Osteocyte (in vitro differentiated cells): ENCODE measurements around the gene KRTAP20-3. TPM values are rescaled to one million over a fixed set of nuclear protein-coding genes. Genes with fewer than 3 reads are reported as not detected.

Experiments used
- DNase-seq: peaks from one replicate; pipeline ENCODE4 v3.0.0; 2021; ENCODE audit warnings: mixed read lengths; ENCODE audit not compliant: unreplicated experiment; ENCODE audit errors: extremely low spot score
- H3K27ac Mint-ChIP-seq: one replicate; pipeline ENCODE4 v1.8.0; 2021; ENCODE audit warnings: mild to moderate bottlenecking, mixed read lengths; ENCODE audit not compliant: unreplicated experiment
- H3K27me3 Mint-ChIP-seq: one replicate; pipeline ENCODE4 v1.8.0; 2021; ENCODE audit warnings: mixed read lengths; ENCODE audit not compliant: unreplicated experiment
- H3K36me3 Mint-ChIP-seq: one replicate; pipeline ENCODE4 v1.8.0; 2021; ENCODE audit warnings: mixed read lengths; ENCODE audit not compliant: unreplicated experiment
- H3K4me1 Mint-ChIP-seq: one replicate; pipeline ENCODE4 v1.8.0; 2021; ENCODE audit warnings: mixed read lengths; ENCODE audit not compliant: unreplicated experiment
- H3K4me3 Mint-ChIP-seq: one replicate; pipeline ENCODE4 v1.8.0; 2021; ENCODE audit warnings: mild to moderate bottlenecking, moderate library complexity, mixed read lengths; ENCODE audit not compliant: unreplicated experiment
- H3K9me3 Mint-ChIP-seq: one replicate; pipeline ENCODE4 v1.8.0; 2021; ENCODE audit warnings: mixed read lengths; ENCODE audit not compliant: unreplicated experiment
- total RNA-seq: library from RNA; stranded (reverse); gene quantifications from 2 replicates; pipeline ENCODE4 v1.2.1, GENCODE V29; 2021
- TF ChIP-seq, protein P1 (sequence below): fragments of 200-600 bp; sonication (generic); IDR thresholded peaks from 2 replicates; pipeline ENCODE4 v1.5.0; 2021; ENCODE audit warnings: antibody characterized with exemption, mild to moderate bottlenecking, moderate library complexity

KRTAP20-3 gene
- total RNA-seq, 1 donor from 2014 or later: not detected

DNA sequence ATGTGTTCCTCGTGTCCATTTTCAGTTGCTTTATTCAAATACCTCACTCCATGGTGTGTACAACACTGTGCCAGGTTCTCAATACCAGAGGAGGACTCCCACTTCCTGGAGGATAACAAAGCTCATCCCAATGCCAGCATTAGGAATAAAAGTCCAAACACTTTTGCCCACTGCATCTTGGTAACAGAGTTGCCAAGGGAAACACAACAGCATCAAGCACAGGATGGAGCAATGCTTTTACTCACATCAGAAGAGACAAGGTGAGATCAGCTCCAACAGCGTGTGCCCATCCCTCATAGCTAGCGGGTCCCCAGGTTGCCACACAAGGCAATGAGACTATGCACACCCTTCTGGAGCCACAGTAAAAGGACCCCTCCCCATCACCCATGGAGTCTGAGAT is 19.3 kb upstream of the KRTAP20-3 start:
- Mint-ChIP-seq H3K27me3 (no peaks in the 10 kb centered on the region), H3K27ac (no peak overlapping the region), H3K4me1 (peaks cover 6% of the 10 kb centered on the region), H3K4me3 (no peak overlapping the region), H3K36me3 (no peaks in the 10 kb centered on the region), H3K9me3 (peaks cover 15% of the 10 kb centered on the region)
- no peak for DNase-seq
- TF ChIP-seq, protein P1, sequence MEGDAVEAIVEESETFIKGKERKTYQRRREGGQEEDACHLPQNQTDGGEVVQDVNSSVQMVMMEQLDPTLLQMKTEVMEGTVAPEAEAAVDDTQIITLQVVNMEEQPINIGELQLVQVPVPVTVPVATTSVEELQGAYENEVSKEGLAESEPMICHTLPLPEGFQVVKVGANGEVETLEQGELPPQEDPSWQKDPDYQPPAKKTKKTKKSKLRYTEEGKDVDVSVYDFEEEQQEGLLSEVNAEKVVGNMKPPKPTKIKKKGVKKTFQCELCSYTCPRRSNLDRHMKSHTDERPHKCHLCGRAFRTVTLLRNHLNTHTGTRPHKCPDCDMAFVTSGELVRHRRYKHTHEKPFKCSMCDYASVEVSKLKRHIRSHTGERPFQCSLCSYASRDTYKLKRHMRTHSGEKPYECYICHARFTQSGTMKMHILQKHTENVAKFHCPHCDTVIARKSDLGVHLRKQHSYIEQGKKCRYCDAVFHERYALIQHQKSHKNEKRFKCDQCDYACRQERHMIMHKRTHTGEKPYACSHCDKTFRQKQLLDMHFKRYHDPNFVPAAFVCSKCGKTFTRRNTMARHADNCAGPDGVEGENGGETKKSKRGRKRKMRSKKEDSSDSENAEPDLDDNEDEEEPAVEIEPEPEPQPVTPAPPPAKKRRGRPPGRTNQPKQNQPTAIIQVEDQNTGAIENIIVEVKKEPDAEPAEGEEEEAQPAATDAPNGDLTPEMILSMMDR: no peak

DNA sequence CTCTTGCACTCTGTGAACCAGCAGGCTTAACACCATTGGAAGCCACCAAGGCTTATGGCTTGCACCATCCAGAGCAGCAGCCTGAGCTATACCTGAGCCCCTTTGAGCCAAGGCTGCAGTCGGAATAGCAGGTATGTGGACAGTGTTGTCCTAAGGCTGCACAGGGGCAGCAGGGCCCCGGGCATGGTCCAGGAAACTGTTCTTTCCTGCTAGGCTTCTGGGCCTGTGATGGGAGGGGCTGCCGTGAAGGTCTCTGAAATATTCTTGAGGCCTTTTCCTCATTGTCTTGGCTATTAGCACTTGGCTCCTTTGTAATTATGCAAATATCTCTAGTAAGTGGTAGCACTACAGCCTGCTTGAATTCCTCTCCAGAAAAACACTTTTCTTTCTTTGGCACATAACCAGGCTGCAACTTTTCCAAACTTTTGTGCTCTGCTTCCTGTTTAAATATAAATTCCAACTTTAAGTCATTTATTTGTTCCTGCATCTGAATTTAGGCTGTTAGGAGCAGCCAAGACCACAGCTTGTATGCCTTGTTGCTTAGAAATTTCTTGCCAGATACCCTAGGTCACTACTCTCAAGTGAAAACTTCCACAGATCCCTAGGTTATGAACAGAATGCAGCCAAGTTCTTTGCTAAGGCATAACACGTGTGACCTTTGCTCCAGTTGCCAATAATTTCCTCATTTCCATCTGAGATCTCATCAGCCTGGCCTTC is 17.1 kb upstream of the KRTAP20-3 start:
- Mint-ChIP-seq H3K4me3 (no peak overlapping the region), H3K27me3 (no peaks in the 10 kb centered on the region), H3K27ac (no peak overlapping the region), H3K9me3 (peaks cover 9% of the 10 kb centered on the region), H3K4me1 (peaks cover 3% of the 10 kb centered on the region), H3K36me3 (no peaks in the 10 kb centered on the region)
- TF ChIP-seq, protein P1: no peak
- no peak for DNase-seq

DNA sequence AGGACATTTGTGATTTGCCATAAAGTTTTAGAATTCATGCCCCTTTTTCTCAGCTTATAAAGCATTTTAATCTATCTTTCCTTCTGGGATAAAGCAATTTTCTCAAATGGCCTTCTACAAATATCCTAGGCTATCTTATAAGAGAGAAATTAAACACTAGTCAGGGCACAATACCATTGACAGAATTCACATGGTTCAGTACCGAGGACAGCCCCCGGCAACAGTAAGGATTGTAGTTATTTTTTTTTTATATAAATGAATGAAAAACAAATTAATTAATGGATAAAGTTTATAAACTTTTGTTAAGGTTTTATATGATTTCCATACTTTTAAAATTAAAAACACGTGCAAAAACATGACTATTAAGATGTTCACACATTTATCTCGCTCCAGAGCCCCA is 14.6 kb upstream of the KRTAP20-3 start:
- no peak for DNase-seq
- Mint-ChIP-seq H3K4me1 (no peaks in the 10 kb centered on the region), H3K27ac (no peak overlapping the region), H3K4me3 (no peak overlapping the region), H3K27me3 (no peaks in the 10 kb centered on the region), H3K9me3 (peaks cover 19% of the 10 kb centered on the region), H3K36me3 (no peaks in the 10 kb centered on the region)
- TF ChIP-seq, protein P1: no peak

DNA sequence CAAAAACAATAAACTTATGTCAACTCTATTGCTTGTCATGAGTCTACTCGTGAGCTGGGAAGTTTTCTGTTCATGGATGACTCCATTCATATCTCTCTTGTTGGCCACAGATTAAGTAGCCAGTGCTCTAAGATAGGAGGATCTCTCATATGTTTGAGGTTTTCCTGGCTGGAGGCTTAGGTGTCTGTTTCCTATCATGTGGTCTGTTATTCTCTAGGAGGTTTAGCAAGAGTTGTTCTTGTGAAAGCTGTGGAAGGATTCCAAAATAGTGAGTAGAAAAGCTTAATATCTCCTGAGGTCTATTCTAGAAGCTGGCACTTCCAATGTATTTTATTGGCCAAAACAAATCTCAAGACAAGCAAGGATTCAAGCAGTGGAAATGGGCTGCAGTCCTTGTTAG is 13.5 kb upstream of the KRTAP20-3 start:
- DNase-seq: no peak
- peaks cover 19% of the 10 kb centered on the region for H3K9me3 Mint-ChIP-seq
- no peaks in the 10 kb centered on the region for H3K36me3 Mint-ChIP-seq
- H3K27ac Mint-ChIP-seq: no peak overlapping the region
- no peaks in the 10 kb centered on the region for H3K4me1 Mint-ChIP-seq
- TF ChIP-seq, protein P1: no peak
- no peaks in the 10 kb centered on the region for H3K27me3 Mint-ChIP-seq
- H3K4me3 Mint-ChIP-seq: no peak overlapping the region

DNA sequence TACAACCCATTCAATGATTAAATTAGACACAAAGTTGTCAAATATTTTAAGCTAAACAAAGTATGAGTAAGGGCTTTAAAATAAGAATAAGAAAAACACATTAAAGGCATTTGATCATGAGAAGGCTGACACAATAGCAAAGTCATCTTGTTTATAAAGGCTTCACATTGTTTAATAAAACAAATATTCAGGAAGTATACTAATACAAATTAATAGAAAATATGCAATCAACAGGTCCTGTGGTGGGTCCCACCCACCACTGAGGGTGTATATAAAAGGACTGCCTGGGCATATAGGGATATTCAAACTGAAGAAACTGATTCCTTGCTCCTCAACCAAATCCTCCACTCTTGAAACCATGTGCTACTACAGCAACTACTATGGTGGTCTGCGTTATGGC is 7.8 kb upstream of the KRTAP20-3 start, which contains the start of gene KRTAP20-2:
Gene KRTAP20-2 (plus strand): TSS at position 301 of the 400 bp plus-strand sequence. CDS start 58 bp downstream, at position 359.
- no peaks in the 10 kb centered on the region for H3K27me3 Mint-ChIP-seq
- no peaks in the 10 kb centered on the region for H3K36me3 Mint-ChIP-seq
- no peak within 1 kb of the TSS for H3K4me3 Mint-ChIP-seq
- no peaks in the 10 kb centered on the region for H3K4me1 Mint-ChIP-seq
- DNase-seq: no peak
- no peak within 1 kb of the TSS for H3K27ac Mint-ChIP-seq
- TF ChIP-seq, protein P1: no peak
- peaks cover 10% of the 10 kb centered on the region for H3K9me3 Mint-ChIP-seq
